Myocyte (in vitro differentiated cells): ENCODE data around the gene NCAPD2. TPM values are rescaled to one million over a fixed set of nuclear protein-coding genes. Genes with fewer than 3 reads are reported as not detected.

Experiments used
- DNase-seq: peaks from one replicate; pipeline ENCODE4 v3.0.0-alpha.2; 2012; ENCODE audit warnings: low read depth
- total RNA-seq: library from RNA; depleted of rRNA; stranded (reverse); fragments of >200 nt; gene quantifications from 2 replicates; pipeline ENCODE4 v1.2.3, GENCODE V29; 2014

NCAPD2 gene
- total RNA-seq, 1 donor from 2014 or later: 40.4 TPM

- peak; percentile 98 for DNase-seq
Observed at GRCh38 chr12:6533923-6534694, 40.2 kb downstream of the NCAPD2 start, which contains the start of gene GAPDH. GAPDH (plus strand) TSS chr12:6534517; CDS start chr12:6534833, 316 bp downstream.

GRCh38 chr12:6534695-6534944 is 40.7 kb downstream of the NCAPD2 start:
- DNase-seq: no peak

- peak; percentile 70 for DNase-seq
Observed at GRCh38 chr12:6534945-6535696, 41.2 kb downstream of the NCAPD2 start.

GRCh38 chr12:6535697-6535946 is 41.7 kb downstream of the NCAPD2 start:
- peak; percentile 71 for DNase-seq

- peak; percentile 70 for DNase-seq
Observed at GRCh38 chr12:6535960-6536847, 42.3 kb downstream of the NCAPD2 start.

GRCh38 chr12:6536894-6537579 is 43.1 kb downstream of the NCAPD2 start:
- peak; percentile 60 for DNase-seq

GRCh38 chr12:6537580-6538419 is 43.9 kb downstream of the NCAPD2 start:
- DNase-seq: peak; percentile 90

- peak; percentile 96 for DNase-seq
Observed at GRCh38 chr12:6538420-6539313, 44.8 kb downstream of the NCAPD2 start.

- no peak for DNase-seq
Observed at GRCh38 chr12:6539314-6539682, 45.4 kb downstream of the NCAPD2 start.

- DNase-seq: peak; percentile 40
Observed at GRCh38 chr12:6539707-6540134, 45.8 kb downstream of the NCAPD2 start.

- peak; percentile 99 for DNase-seq
Observed at GRCh38 chr12:6540181-6540877, 46.4 kb downstream of the NCAPD2 start.

GRCh38 chr12:6541371-6542165 is 47.7 kb downstream of the NCAPD2 start:
- peak; percentile 53 for DNase-seq

GRCh38 chr12:6542209-6543009 is 48.5 kb downstream of the NCAPD2 start:
- peak; percentile 48 for DNase-seq

- peak; percentile 28 for DNase-seq
Observed at GRCh38 chr12:6546016-6546415, 52.1 kb downstream of the NCAPD2 start.

GRCh38 chr12:6547566-6547965 is 53.7 kb downstream of the NCAPD2 start:
- DNase-seq: peak; percentile 17

GRCh38 chr12:6547987-6548386 is 54.1 kb downstream of the NCAPD2 start:
- DNase-seq: peak; percentile 73

- peak; percentile 59 for DNase-seq
Observed at GRCh38 chr12:6548556-6548955, 54.7 kb downstream of the NCAPD2 start.
